Hematopoietic multipotent progenitor cell treated with erythropoietin and hydrocortisone succinate and interleukin-3 and kit ligand, for 4 days (in vitro differentiated cells): Measurements from ENCODE around the gene KLK4.

ENCODE experiments used
- DNase-seq: peaks from one replicate; pipeline ENCODE4 v3.0.0-alpha.2; 2015

Gene KLK4

DNA sequence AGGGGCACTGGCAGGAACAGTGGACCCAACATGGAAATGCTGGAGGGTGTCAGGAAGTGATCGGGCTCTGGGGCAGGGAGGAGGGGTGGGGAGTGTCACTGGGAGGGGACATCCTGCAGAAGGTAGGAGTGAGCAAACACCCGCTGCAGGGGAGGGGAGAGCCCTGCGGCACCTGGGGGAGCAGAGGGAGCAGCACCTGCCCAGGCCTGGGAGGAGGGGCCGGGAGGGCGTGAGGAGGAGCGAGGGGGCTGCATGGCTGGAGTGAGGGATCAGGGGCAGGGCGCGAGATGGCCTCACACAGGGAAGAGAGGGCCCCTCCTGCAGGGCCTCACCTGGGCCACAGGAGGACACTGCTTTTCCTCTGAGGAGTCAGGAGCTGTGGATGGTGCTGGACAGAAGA is 33.9 kb downstream of the KLK4 start:
- no peak for DNase-seq

DNA sequence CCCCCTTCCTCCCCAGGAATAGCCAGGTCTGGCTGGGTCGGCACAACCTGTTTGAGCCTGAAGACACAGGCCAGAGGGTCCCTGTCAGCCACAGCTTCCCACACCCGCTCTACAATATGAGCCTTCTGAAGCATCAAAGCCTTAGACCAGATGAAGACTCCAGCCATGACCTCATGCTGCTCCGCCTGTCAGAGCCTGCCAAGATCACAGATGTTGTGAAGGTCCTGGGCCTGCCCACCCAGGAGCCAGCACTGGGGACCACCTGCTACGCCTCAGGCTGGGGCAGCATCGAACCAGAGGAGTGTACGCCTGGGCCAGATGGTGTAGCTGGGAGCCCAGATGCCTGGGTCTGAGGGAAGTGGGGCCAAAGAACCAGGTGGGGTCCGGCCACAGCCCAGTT is 34.7 kb downstream of the KLK4 start:
- no peak for DNase-seq

DNA sequence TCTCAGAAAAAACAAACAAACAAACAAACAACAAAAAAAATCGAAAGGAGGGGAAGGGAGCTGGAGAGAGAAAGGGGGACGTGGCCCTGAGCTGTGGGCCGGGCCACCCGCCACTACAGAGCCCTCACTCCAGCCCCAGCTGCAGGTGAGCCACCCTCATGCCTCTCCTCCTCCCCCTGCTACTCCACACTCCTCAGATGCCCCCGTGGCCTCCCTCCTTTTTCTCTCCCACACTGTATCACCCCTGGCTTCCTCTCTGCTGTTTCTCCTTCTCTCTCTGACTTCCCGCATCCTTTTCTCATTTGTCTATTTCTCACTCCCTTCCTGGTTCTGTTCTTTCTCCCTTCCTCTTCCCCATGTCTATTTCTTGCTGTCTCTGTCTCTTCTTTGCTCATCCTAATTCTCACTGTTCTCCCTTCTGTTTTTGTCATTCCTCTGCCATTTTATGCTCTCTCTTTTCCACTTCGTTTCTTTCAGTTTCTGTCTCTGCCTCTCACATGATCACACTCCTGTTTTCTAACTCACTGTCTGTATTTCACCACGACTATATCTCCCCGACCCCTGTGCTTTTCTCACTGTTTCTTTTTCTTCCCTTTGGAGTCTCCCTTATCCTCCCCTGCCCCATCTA is 35.3 kb downstream of the KLK4 start:
- DNase-seq, result no peak

DNA sequence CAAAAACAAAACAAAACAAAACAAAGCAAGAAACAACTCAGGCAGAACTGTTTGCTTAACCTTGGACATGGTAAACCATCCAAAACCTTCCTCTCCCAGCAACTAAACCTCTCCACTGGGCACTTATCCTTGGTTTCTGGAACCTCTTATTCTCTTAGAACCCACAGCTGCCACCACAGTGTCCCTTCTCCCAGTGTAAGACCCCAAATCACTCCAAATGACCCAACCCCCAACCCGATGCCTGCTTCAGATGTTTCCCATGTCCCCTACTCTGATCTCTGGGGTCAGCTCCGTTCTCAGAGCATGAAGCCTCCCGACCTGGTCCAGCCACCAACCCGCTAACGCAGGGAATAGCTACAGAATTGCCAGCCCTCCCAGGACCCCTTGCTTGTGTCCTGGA is 37.0 kb downstream of the KLK4 start:
- no peak for DNase-seq

DNA sequence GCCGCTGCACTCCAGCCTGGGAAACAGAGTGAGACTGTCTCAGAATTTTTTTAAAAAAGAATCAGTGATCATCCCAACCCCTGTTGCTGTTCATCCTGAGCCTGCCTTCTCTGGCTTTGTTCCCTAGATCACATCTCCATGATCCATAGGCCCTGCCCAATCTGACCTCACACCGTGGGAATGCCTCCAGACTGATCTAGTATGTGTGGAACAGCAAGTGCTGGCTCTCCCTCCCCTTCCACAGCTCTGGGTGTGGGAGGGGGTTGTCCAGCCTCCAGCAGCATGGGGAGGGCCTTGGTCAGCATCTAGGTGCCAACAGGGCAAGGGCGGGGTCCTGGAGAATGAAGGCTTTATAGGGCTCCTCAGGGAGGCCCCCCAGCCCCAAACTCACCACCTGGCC is 38.1 kb downstream of the KLK4 start, which contains the start of gene KLK2:
Gene KLK2 (plus strand): TSS at position 384 of the 400 bp plus-strand sequence. CDS start 35 bp downstream, outside the sequence.
- DNase-seq, result no peak

DNA sequence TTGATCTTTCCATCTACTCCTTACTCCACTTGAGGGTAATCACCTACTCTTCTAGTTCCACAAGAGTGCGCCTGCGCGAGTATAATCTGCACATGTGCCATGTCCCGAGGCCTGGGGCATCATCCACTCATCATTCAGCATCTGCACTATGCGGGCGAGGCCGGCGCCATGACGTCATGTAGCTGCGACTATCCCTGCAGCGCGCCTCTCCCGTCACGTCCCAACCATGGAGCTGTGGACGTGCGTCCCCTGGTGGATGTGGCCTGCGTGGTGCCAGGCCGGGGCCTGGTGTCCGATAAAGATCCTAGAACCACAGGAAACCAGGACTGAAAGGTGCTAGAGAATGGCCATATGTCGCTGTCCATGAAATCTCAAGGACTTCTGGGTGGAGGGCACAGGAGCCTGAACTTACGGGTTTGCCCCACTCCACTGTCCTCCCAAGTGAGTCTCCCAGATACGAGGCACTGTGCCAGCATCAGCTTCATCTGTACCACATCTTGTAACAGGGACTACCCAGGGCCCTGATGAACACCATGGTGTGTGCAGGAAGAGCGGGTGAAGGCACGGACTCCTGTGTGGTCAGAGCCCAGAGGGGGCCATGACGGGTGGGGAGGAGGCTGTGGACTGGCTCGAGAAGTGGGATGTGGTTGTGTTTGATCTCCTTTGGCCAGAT is 40.6 kb downstream of the KLK4 start:
- peak; percentile 62 for DNase-seq

DNA sequence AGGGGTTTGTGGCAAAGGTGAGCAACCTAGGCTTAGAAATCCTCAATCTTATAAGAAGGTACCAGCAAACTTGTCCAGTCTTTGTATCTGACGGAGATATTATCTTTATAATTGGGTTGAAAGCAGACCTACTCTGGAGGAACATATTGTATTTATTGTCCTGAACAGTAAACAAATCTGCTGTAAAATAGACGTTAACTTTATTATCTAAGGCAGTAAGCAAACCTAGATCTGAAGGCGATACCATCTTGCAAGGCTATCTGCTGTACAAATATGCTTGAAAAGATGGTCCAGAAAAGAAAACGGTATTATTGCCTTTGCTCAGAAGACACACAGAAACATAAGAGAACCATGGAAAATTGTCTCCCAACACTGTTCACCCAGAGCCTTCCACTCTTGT is 41.7 kb downstream of the KLK4 start:
- DNase-seq, result no peak

DNA sequence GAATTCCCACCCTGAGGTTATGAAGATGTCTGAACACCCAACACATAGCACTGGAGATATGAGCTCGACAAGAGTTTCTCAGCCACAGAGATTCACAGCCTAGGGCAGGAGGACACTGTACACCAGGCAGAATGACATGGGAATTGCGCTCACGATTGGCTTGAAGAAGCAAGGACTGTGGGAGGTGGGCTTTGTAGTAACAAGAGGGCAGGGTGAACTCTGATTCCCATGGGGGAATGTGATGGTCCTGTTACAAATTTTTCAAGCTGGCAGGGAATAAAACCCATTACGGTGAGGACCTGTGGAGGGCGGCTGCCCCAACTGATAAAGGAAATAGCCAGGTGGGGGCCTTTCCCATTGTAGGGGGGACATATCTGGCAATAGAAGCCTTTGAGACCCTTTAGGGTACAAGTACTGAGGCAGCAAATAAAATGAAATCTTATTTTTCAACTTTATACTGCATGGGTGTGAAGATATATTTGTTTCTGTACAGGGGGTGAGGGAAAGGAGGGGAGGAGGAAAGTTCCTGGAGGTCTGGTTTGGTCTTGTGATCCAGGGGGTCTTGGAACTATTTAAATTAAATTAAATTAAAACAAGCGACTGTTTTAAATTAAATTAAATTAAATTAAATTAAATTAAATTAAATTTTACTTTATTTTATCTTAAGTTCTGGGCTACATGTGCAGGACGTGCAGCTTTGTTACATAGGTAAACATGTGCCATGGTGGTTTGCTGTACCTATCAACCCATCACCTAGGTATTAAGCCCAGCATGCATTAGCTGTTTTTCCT is 49.5 kb downstream of the KLK4 start:
- DNase-seq, result no peak

DNA sequence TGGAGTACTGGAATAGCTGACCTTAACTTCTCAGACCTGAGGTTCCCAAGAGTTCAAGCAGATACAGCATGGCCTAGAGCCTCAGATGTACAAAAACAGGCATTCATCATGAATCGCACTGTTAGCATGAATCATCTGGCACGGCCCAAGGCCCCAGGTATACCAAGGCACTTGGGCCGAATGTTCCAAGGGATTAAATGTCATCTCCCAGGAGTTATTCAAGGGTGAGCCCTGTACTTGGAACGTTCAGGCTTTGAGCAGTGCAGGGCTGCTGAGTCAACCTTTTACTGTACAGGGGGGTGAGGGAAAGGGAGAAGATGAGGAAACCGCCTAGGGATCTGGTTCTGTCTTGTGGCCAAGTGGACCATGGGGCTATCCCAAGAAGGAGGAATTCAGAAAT is 50.2 kb downstream of the KLK4 start:
- DNase-seq, result no peak

DNA sequence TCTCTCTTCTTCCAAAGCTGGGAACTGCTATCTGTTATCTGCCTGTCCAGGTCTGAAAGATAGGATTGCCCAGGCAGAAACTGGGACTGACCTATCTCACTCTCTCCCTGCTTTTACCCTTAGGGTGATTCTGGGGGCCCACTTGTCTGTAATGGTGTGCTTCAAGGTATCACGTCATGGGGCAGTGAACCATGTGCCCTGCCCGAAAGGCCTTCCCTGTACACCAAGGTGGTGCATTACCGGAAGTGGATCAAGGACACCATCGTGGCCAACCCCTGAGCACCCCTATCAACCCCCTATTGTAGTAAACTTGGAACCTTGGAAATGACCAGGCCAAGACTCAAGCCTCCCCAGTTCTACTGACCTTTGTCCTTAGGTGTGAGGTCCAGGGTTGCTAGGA is 51.3 kb downstream of the KLK4 start:
- no peak for DNase-seq

DNA sequence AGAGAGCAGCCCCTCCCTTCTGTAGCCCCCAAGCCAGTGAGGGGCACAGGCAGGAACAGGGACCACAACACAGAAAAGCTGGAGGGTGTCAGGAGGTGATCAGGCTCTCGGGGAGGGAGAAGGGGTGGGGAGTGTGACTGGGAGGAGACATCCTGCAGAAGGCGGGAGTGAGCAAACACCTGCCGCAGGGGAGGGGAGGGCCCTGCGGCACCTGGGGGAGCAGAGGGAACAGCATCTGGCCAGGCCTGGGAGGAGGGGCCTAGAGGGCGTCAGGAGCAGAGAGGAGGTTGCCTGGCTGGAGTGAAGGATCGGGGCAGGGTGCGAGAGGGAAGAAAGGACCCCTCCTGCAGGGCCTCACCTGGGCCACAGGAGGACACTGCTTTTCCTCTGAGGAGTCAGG is 52.3 kb downstream of the KLK4 start:
- DNase-seq, result no peak

DNA sequence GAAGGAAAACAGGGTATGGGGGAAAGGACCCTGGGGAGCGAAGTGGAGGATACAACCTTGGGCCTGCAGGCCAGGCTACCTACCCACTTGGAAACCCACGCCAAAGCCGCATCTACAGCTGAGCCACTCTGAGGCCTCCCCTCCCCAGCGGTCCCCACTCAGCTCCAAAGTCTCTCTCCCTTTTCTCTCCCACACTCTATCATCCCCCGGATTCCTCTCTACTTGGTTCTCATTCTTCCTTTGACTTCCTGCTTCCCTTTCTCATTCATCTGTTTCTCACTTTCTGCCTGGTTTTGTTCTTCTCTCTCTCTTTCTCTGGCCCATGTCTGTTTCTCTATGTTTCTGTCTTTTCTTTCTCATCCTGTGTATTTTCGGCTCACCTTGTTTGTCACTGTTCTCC is 53.8 kb downstream of the KLK4 start:
- no peak for DNase-seq
